ENCODE data around the gene HPCAL1.

The HPCAL1 gene

GRCh38 chr2:10446631-10447030 lies 143.9 kb downstream of the HPCAL1 start:
- Histone ChIP-seq H3K9me3 (ENCODE audit: control insufficient read depth in 1 of 2, low read length in 2 of 2) (no peaks in the 10 kb centered on the region), H3K4me1 (ENCODE audit: control insufficient read depth in 1 of 2, insufficient read depth in 2 of 2, low read length in 2 of 2) (peaks cover 2 to 15% of the 10 kb centered on the region in 2 donors), H3K4me3 (ENCODE audit: low read depth in 1 of 2, low read length in 2 of 2) (peak overlapping the region in 1 of 2 donors; percentile 71), H3K27me3 (ENCODE audit: low read depth, low read length) (no peaks in the 10 kb centered on the region), H3K27ac (ENCODE audit: low read length) (peak overlapping the region; percentile 82), H3K36me3 (ENCODE audit: control insufficient read depth in 1 of 2, insufficient read depth in 2 of 2, low read length in 2 of 2) (peaks cover 31 to 32% of the 10 kb centered on the region in 2 donors)

- peak overlapping the region; percentile 66 to 71 for H3K4me3 ChIP-seq (ENCODE audit: low read depth in 1 of 2, low read length in 2 of 2)
- H3K27ac ChIP-seq (ENCODE audit: low read length) = peak overlapping the region; percentile 82
- H3K4me1 ChIP-seq (ENCODE audit: control insufficient read depth in 1 of 2, insufficient read depth in 2 of 2, low read length in 2 of 2) = peaks cover 2 to 15% of the 10 kb centered on the region in 2 donors
- no peaks in the 10 kb centered on the region for H3K27me3 ChIP-seq (ENCODE audit: low read depth, low read length)
- H3K9me3 ChIP-seq (ENCODE audit: control insufficient read depth in 1 of 2, low read length in 2 of 2) = no peaks in the 10 kb centered on the region
- H3K36me3 ChIP-seq (ENCODE audit: control insufficient read depth in 1 of 2, insufficient read depth in 2 of 2, low read length in 2 of 2) = peaks cover 23 to 24% of the 10 kb centered on the region in 2 donors
Measured at GRCh38 chr2:10447300-10447894, 144.7 kb downstream of the HPCAL1 start.

- Histone ChIP-seq H3K36me3 (ENCODE audit: control insufficient read depth in 1 of 2, insufficient read depth in 2 of 2, low read length in 2 of 2) (peaks cover 18% of the 10 kb centered on the region in 2 donors), H3K4me1 (ENCODE audit: control insufficient read depth in 1 of 2, insufficient read depth in 2 of 2, low read length in 2 of 2) (peaks cover 2 to 15% of the 10 kb centered on the region in 2 donors), H3K4me3 (ENCODE audit: low read depth in 1 of 2, low read length in 2 of 2) (peak within 1 kb of the TSS; percentile 66 to 71), H3K27ac (ENCODE audit: low read length) (peak within 1 kb of the TSS; percentile 82), H3K27me3 (ENCODE audit: low read depth, low read length) (no peaks in the 10 kb centered on the region), H3K9me3 (ENCODE audit: control insufficient read depth in 1 of 2, low read length in 2 of 2) (no peaks in the 10 kb centered on the region)
Measured at GRCh38 chr2:10447895-10448575, 145.3 kb downstream of the HPCAL1 start, which contains the start of gene ODC1. TSS of gene ODC1 (minus strand) at chr2:10448327. CDS start at chr2:10445032, 3,295 bp downstream.

GRCh38 chr2:10448576-10449485 lies 146.1 kb downstream of the HPCAL1 start:
- H3K4me3 ChIP-seq (ENCODE audit: low read depth in 1 of 2, low read length in 2 of 2) = peak overlapping the region; percentile 66 to 68
- no peaks in the 10 kb centered on the region for H3K9me3 ChIP-seq (ENCODE audit: control insufficient read depth in 1 of 2, low read length in 2 of 2)
- peaks cover 10% of the 10 kb centered on the region in 2 donors for H3K36me3 ChIP-seq (ENCODE audit: control insufficient read depth in 1 of 2, insufficient read depth in 2 of 2, low read length in 2 of 2)
- peaks cover 2 to 15% of the 10 kb centered on the region in 2 donors for H3K4me1 ChIP-seq (ENCODE audit: control insufficient read depth in 1 of 2, insufficient read depth in 2 of 2, low read length in 2 of 2)
- H3K27me3 ChIP-seq (ENCODE audit: low read depth, low read length) = no peaks in the 10 kb centered on the region
- peak overlapping the region; percentile 60 for H3K27ac ChIP-seq (ENCODE audit: low read length)

- Histone ChIP-seq H3K36me3 (ENCODE audit: control insufficient read depth in 1 of 2, insufficient read depth in 2 of 2, low read length in 2 of 2) (peaks cover 4% of the 10 kb centered on the region in 2 donors), H3K4me1 (ENCODE audit: control insufficient read depth in 1 of 2, insufficient read depth in 2 of 2, low read length in 2 of 2) (peaks cover 2 to 15% of the 10 kb centered on the region in 2 donors), H3K4me3 (ENCODE audit: low read depth in 1 of 2, low read length in 2 of 2) (peak overlapping the region in 1 of 2 donors; percentile 68), H3K27me3 (ENCODE audit: low read depth, low read length) (no peaks in the 10 kb centered on the region), H3K9me3 (ENCODE audit: control insufficient read depth in 1 of 2, low read length in 2 of 2) (no peaks in the 10 kb centered on the region), H3K27ac (ENCODE audit: low read length) (peak overlapping the region; percentile 60)
Measured at GRCh38 chr2:10449486-10449831, 146.8 kb downstream of the HPCAL1 start.

- Histone ChIP-seq H3K27me3 (ENCODE audit: low read depth, low read length) (no peaks in the 10 kb centered on the region), H3K4me1 (ENCODE audit: control insufficient read depth in 1 of 2, insufficient read depth in 2 of 2, low read length in 2 of 2) (peaks cover 2 to 15% of the 10 kb centered on the region in 2 donors), H3K36me3 (ENCODE audit: control insufficient read depth in 1 of 2, insufficient read depth in 2 of 2, low read length in 2 of 2) (no peaks in the 10 kb centered on the region), H3K27ac (ENCODE audit: low read length) (peak overlapping the region; percentile 60), H3K9me3 (ENCODE audit: control insufficient read depth in 1 of 2, low read length in 2 of 2) (no peaks in the 10 kb centered on the region), H3K4me3 (ENCODE audit: low read depth in 1 of 2, low read length in 2 of 2) (peak overlapping the region in 1 of 2 donors; percentile 12)
Measured at GRCh38 chr2:10449838-10450691, 147.4 kb downstream of the HPCAL1 start.

- H3K27ac ChIP-seq (ENCODE audit: low read length) = peak overlapping the region; percentile 27
- H3K4me3 ChIP-seq (ENCODE audit: low read depth in 1 of 2, low read length in 2 of 2) = no peak overlapping the region
- no peaks in the 10 kb centered on the region for H3K27me3 ChIP-seq (ENCODE audit: low read depth, low read length)
- H3K36me3 ChIP-seq (ENCODE audit: control insufficient read depth in 1 of 2, insufficient read depth in 2 of 2, low read length in 2 of 2) = no peaks in the 10 kb centered on the region
- H3K4me1 ChIP-seq (ENCODE audit: control insufficient read depth in 1 of 2, insufficient read depth in 2 of 2, low read length in 2 of 2) = peaks cover 0 to 11% of the 10 kb centered on the region in 2 donors
- H3K9me3 ChIP-seq (ENCODE audit: control insufficient read depth in 1 of 2, low read length in 2 of 2) = no peaks in the 10 kb centered on the region
Measured at GRCh38 chr2:10451819-10452218, 149.1 kb downstream of the HPCAL1 start.

GRCh38 chr2:10452312-10452711 lies 149.6 kb downstream of the HPCAL1 start:
- Histone ChIP-seq H3K27me3 (ENCODE audit: low read depth, low read length) (no peaks in the 10 kb centered on the region), H3K4me3 (ENCODE audit: low read depth in 1 of 2, low read length in 2 of 2) (no peak overlapping the region), H3K36me3 (ENCODE audit: control insufficient read depth in 1 of 2, insufficient read depth in 2 of 2, low read length in 2 of 2) (no peaks in the 10 kb centered on the region), H3K4me1 (ENCODE audit: control insufficient read depth in 1 of 2, insufficient read depth in 2 of 2, low read length in 2 of 2) (peaks cover 0 to 11% of the 10 kb centered on the region in 2 donors), H3K9me3 (ENCODE audit: control insufficient read depth in 1 of 2, low read length in 2 of 2) (no peaks in the 10 kb centered on the region), H3K27ac (ENCODE audit: low read length) (peak overlapping the region; percentile 27)

GRCh38 chr2:10452956-10453904 lies 150.5 kb downstream of the HPCAL1 start:
- Histone ChIP-seq H3K4me3 (ENCODE audit: low read depth in 1 of 2, low read length in 2 of 2) (no peak overlapping the region), H3K9me3 (ENCODE audit: control insufficient read depth in 1 of 2, low read length in 2 of 2) (no peaks in the 10 kb centered on the region), H3K36me3 (ENCODE audit: control insufficient read depth in 1 of 2, insufficient read depth in 2 of 2, low read length in 2 of 2) (no peaks in the 10 kb centered on the region), H3K27ac (ENCODE audit: low read length) (no peak overlapping the region), H3K27me3 (ENCODE audit: low read depth, low read length) (no peaks in the 10 kb centered on the region), H3K4me1 (ENCODE audit: control insufficient read depth in 1 of 2, insufficient read depth in 2 of 2, low read length in 2 of 2) (peaks cover 2 to 11% of the 10 kb centered on the region in 2 donors)

- Histone ChIP-seq H3K36me3 (ENCODE audit: control insufficient read depth in 1 of 2, insufficient read depth in 2 of 2, low read length in 2 of 2) (no peaks in the 10 kb centered on the region), H3K27me3 (ENCODE audit: low read depth, low read length) (no peaks in the 10 kb centered on the region), H3K9me3 (ENCODE audit: control insufficient read depth in 1 of 2, low read length in 2 of 2) (no peaks in the 10 kb centered on the region), H3K4me3 (ENCODE audit: low read depth in 1 of 2, low read length in 2 of 2) (no peak overlapping the region), H3K4me1 (ENCODE audit: control insufficient read depth in 1 of 2, insufficient read depth in 2 of 2, low read length in 2 of 2) (peaks cover 4 to 11% of the 10 kb centered on the region in 2 donors), H3K27ac (ENCODE audit: low read length) (no peak overlapping the region)
Measured at GRCh38 chr2:10453905-10454298, 151.2 kb downstream of the HPCAL1 start.
